Activated T-cell treated with anti-CD3 and anti-CD28 coated beads, Interleukin-2, amount 50 U/mL, for 48 hours (primary cell): ENCODE data around the gene DENND6B.
"Not testable (repeated sequence)": the region's sequence is repeated elsewhere in the genome, so short reads cannot be mapped to it uniquely, and the experiment has no call there.

Experiments
- DNase-seq, 2 experiments: peaks; one replicate each; pipeline ENCODE4 v3.0.0-alpha.2; 2020

The DENND6B gene

GRCh38 chr22:50283821-50284220 lies 43.0 kb downstream of the DENND6B start:
- DNase-seq: no peak

GRCh38 chr22:50282361-50283155 lies 44.3 kb downstream of the DENND6B start:
- DNase-seq: no peak

DNA sequence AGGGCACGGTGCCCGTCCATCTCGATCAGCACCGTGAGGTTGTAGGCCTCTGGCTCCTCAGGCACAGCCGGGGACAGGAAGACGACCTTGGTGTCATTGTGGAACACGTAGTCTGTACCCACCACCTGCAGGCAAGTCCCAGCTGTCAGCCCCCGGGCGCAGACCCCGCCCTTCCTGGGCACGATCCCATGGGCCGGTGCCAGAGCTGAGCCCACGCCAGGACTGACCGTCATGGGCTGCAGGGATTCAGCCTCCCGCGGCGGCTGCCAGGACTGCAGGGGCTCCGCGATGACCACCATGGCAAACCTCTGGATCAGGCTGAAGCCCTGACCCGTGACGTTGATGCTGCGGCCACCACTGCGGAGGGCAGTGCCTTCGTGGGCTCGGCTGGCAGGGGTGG lies 44.9 kb downstream of the DENND6B start:
- no peak for DNase-seq

- DNase-seq: no peak
These were observed 45.4 kb downstream of the DENND6B start for GRCh38 chr22:50281384-50281760.

DNA sequence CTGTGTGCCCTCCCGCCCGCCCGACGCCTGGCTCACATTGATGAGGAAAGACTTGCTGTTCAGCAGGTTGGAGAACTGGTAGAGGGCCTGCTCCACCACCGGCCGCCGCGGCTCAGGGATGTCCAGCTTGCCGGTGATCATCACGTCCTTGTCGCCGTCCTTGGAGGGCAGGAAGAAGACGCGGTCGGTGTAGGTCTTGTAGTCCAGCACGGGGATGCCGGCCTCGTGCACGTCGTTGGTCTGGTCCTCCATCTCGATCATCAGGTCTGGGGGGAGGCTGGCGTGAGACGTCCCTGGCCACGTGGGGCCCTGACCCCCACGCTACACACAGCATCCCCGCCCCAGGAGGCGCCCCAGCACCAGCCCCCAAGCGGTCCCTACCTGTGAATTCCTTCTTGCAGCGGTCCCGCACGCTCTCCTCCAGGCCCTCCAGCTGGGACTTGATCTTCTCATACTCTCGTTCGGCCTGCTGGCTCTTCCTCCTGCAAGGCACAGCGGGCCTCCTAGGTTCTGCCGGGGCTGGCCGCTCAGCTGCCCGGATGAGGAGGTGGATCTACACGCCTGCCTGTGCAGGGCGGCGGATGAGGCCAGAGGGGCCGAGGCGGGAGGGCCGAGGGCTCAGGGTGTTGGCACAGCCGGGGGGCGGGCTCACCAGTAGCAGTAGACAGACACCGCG lies 46.0 kb downstream of the DENND6B start:
- no peak for DNase-seq

DNA sequence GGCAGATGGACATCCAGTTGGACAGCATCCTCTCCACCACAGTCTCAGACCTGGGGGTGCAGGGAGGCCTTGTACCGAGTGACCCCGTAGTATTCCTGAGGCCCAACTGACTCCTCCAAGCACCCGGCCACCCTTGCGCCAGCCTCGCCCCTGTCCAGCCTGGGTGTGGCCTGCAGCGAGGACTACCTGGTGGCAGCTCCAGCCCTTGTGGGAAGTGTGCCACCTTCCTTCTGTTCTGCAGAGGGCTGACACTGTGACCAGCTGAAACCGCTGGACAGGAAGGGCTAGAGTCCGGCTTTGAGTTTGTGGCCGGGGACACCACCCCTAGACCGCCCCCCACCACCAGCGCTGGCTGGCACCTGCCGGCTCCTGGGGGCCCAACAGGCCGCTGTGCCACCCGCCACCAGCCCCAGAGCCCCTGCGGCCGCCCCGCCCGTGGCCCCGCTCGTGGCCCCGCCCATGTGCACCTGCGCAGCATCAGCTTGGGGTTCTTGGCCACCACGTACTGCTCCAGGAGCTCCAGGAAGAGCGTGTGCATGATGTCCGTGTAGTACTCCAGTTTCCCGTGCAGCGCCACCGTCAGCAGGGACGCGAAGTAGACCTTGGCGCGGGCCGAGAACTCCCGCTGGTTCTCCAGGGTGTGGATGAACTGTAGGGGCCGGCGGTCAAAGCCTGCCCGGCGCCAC lies 46.6 kb downstream of the DENND6B start:
- DNase-seq: no peak

DNA sequence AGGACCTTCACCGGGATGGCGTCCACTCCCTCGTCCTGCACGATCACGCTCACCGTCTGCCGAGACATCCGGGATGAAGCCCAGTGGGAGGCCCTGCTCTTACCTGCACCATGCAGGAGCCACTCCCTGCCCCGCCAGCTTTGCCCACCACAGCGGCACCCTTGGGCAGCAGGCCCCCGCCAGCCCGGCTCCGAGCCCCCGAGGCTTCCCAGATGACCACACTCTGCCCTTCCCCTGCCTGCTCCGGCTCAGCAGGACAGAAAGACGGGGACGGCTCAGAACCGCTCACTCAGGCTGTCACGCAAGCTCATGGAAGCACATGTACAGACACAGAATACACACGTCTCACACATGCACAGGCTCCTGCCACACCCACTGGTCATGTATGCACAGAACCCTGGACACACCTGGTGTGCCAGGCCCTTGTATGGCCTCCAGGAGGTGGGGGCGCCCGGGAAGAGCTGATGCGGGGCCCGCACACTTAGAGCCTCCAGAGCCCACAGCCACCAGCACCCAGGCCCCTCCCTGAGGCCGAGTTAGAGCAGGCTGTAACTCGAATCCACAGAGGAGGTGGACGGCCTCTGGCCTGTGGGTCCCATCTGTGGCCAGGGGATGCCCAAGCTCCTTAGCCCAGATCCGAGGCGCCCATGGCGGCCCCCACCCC lies 47.7 kb downstream of the DENND6B start:
- DNase-seq: no peak

DNA sequence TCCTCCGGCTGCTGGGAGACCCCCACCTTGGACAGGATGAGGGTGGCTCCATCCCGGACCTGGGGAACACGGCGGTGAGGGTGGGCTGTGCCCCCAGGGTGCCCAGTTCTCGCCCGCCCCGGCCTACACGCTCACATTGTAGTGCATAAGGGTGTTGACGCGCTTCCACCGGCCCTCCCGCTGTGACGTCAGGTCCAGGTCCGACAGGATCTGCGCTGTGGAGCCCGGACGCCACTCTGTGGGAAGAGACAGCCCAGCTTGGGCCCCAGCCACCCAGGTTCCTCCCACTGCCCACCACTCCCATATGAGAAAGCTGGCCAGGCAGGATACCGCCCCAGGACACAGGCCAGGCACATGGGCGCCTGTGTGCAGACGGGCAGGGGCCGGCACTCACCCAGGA lies 48.4 kb downstream of the DENND6B start:
- no peak for DNase-seq

GRCh38 chr22:50277761-50278160 lies 49.1 kb downstream of the DENND6B start:
- no peak for DNase-seq

DNA sequence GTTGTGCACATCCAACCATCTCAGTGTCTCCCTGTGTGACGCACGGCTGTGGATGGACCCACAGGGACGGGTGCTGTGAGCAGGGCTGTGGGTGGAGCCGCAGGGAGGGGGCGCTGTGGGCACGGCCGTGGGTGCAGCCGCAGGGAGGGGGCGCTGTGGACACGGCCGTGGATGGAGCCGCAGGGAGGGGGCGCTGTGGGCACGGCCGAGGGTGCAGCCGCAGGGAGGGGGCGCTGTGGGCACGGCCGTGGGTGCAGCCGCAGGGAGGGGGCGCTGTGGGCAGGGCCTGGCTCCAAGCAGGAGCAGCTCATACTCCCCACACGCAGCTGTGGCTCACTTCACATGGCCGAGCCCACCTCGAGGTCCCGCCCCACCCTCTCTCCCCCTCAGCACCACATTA lies 50.7 kb downstream of the DENND6B start:
- peak; percentile 46 to 62 for DNase-seq

DNA sequence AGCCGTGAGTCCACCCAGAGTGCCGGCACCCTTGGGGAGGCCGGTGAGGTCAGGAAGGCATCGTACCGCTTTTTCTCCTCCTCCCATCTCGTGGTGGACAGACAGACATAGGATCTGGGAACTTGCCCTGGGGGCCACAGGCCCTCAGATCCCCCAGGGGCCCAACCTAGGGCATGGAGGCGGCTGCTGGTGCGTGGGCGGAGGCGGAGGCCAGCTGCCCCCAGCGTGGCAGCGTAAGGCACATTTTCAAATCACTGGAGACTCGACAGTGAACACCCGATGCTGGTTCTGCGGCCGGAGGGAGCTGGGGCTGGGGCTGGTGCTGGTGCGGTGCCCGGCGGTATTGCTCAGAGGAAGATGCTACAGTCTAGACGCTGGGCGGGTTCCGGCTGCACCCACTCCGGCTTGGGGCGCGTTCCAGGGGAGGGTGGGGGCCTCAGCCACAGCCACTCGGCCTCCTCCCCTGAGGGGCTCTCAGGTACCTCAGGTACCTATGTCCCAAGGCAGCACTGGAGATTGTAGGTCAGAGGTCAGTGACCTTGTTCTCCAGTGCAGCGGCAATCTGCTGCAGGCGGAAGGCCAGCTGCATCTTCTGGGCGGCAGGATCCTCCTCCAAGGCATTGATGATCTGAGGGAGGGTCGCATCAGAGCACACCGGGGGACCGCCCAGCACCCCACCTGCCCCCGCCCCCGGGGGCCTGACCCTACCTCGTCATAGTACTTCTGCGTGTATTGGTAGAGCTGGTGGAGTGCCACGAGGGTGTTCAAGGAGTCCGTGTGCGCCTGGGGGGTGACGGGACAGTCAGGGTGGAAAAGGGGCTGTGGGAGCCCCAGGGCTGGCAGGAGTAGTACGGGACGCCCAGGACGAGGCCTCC lies 51.4 kb downstream of the DENND6B start:
- DNase-seq: no peak

GRCh38 chr22:50274771-50275170 lies 52.0 kb downstream of the DENND6B start:
- no peak for DNase-seq

GRCh38 chr22:50274311-50274710 lies 52.5 kb downstream of the DENND6B start:
- DNase-seq: peak; percentile 55 to 70

- not testable (repeated sequence) for DNase-seq
These were observed 53.0 kb downstream of the DENND6B start for GRCh38 chr22:50273781-50274180.

- not testable (repeated sequence) for DNase-seq
These were observed 53.5 kb downstream of the DENND6B start for GRCh38 chr22:50273352-50273751.

- DNase-seq: no peak
These were observed 54.6 kb downstream of the DENND6B start for GRCh38 chr22:50272044-50272802.

DNA sequence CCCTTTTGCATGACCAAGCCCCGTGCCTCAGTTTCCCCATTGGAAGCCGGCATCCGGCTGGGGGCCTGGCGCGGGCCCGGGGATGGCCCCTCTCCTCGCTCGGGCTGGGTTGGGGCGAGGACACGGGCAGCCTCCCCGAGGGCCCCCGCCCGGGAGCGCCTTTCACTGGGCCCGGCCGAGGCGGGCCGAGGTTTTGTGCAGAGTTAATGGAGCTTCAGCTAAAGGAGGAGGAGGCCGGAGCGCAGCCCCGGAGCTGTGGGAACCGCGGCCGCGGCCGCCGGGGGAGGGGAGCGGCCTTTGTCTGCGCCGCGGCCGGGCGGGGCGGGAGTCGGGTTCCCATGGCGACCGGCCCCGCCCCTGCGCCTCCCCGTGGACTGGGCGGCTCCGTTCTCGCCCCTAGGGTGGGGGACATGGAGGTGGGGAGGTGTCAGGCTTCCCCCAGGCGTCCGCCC lies 55.3 kb downstream of the DENND6B start:
- peak; percentile 62 to 72 for DNase-seq

- peak; percentile 72 to 80 for DNase-seq
These were observed 56.0 kb downstream of the DENND6B start for GRCh38 chr22:50270666-50271394.

DNA sequence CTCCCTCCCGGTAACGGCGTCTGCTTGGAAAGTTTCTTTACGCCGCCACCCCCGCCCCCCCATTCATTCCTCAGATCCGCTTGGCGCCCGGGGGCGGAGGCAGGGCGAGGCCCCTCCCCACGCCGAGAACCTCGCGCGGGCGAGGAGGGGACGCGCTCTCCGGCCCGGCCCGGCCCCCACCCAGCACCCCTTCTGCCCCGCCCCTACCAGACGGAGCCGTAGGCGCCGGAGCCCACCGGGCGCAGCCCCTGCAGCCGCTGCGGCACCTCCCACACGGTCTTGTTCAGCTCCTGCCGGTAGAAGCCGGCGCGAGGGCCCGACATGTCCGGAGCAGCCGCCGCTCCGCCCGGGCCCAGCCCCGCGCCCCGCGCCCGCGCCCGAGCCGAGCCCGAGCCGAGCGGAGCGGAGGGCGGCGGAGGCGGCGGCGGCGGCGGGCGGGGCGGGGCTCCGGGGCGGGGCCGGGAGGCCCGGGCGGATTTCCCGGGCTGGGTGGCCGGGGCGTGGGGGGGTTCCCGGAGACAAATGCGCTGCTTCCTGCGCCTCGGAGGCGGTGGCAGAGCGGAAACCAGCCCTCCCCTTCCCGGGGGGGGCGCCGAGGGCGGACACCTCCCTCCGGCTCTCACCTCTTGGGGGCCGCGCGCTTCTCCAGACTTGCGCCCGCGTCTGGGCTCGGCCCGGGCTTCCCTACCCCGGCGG lies 56.7 kb downstream of the DENND6B start, which contains the start of gene MAPK11:
Gene MAPK11, minus strand, starts transcription at position 411 of the 696 bp plus-strand sequence. Its CDS starts 88 bp downstream, at position 323.
- DNase-seq: peak; percentile 64 to 77

- DNase-seq: no peak
These were observed 57.2 kb downstream of the DENND6B start for GRCh38 chr22:50269573-50269969.
